Measurements from ENCODE around the gene CIRBP. TPM values are rescaled to one million over a fixed set of nuclear protein-coding genes. Genes with fewer than 3 reads are reported as not detected.

CIRBP gene
- total RNA-seq, 1 donor from 2014 or later: 399 TPM

GRCh38 chr19:1280636-1281568 lies 11.8 kb downstream of the CIRBP start:
- DNase-seq (no peak), ATAC-seq (ENCODE audit: low read depth) (no peak)
- Mint-ChIP-seq H3K4me3 (no peak overlapping the region), H3K36me3 (ENCODE audit: low read depth) (peaks cover 25% of the 10 kb centered on the region), H3K27me3 (peaks cover 19% of the 10 kb centered on the region), H3K4me1 (peaks cover 20% of the 10 kb centered on the region), H3K27ac (no peak overlapping the region), H3K9me3 (no peaks in the 10 kb centered on the region)
- intact Hi-C loops (cut with micrococcal nuclease): no loop called here
- CTCF ChIA-PET: interaction anchor here (1.4 to 1.9 kb wide), 2 partner anchors 37 to 163 kb away, joined by 4 to 19 read pairs; no protein-coding TSS in a partner anchor
- POLR2A ChIA-PET: interaction anchor here (0.6 to 3.0 kb wide), 2 partner anchors 12 to 213 kb away, joined by 3 to 23 read pairs; partner anchors contain the start of gene CIRBP
- TF ChIP-seq CTCF (IDR thresholded peaks at IDR 0.05): no peak

- Mint-ChIP-seq H3K27ac (no peak overlapping the region), H3K9me3 (no peaks in the 10 kb centered on the region), H3K4me1 (peaks cover 21% of the 10 kb centered on the region), H3K36me3 (ENCODE audit: low read depth) (peaks cover 24% of the 10 kb centered on the region), H3K4me3 (no peak overlapping the region), H3K27me3 (peaks cover 22% of the 10 kb centered on the region)
- TF ChIP-seq CTCF (IDR thresholded peaks at IDR 0.05): no peak
- ATAC-seq (ENCODE audit: low read depth) (no peak), DNase-seq (no peak)
- intact Hi-C loops (cut with micrococcal nuclease): no loop called here
- CTCF ChIA-PET: no interaction called here
- POLR2A ChIA-PET: no interaction called here
Measured at GRCh38 chr19:1281569-1282287, 12.6 kb downstream of the CIRBP start.

- Mint-ChIP-seq H3K27me3 (peaks cover 23% of the 10 kb centered on the region), H3K4me1 (peaks cover 16% of the 10 kb centered on the region), H3K9me3 (no peaks in the 10 kb centered on the region), H3K4me3 (no peak overlapping the region), H3K27ac (no peak overlapping the region), H3K36me3 (ENCODE audit: low read depth) (peaks cover 19% of the 10 kb centered on the region)
- DNase-seq (no peak), ATAC-seq (ENCODE audit: low read depth) (no peak)
- ChIA-PET CTCF (no interaction called here), POLR2A (interaction anchor here (1.8 kb wide), 1 partner anchor 14 kb away, joined by 8 read pairs; the partner anchor contains the start of gene CIRBP)
- intact Hi-C loops (cut with micrococcal nuclease): no loop called here
- no peak for TF ChIP-seq CTCF (IDR thresholded peaks at IDR 0.05)
Measured at GRCh38 chr19:1282588-1283206, 13.6 kb downstream of the CIRBP start.

GRCh38 chr19:1283207-1283916 lies 14.2 kb downstream of the CIRBP start:
- DNase-seq: no peak
- H3K36me3 Mint-ChIP-seq (ENCODE audit: low read depth): peaks cover 13% of the 10 kb centered on the region
- peaks cover 27% of the 10 kb centered on the region for H3K27me3 Mint-ChIP-seq
- intact Hi-C loops (cut with micrococcal nuclease): no loop called here
- ChIA-PET POLR2A (interaction anchor here (0.5 to 1.8 kb wide), 2 partner anchors 14 to 555 kb away, joined by 3 to 8 read pairs; partner anchors contain the start of gene CIRBP), CTCF (no interaction called here)
- ATAC-seq (ENCODE audit: low read depth): no peak
- H3K27ac Mint-ChIP-seq: no peak overlapping the region
- H3K4me3 Mint-ChIP-seq: no peak overlapping the region
- H3K9me3 Mint-ChIP-seq: no peaks in the 10 kb centered on the region
- no peak for TF ChIP-seq CTCF (IDR thresholded peaks at IDR 0.05)
- H3K4me1 Mint-ChIP-seq: peaks cover 16% of the 10 kb centered on the region

Measured in activated B cell treated with CpG ODN at 0.5 μM for 24 hours (primary cell).